Stimulated activated CD8-positive, alpha-beta memory T cell treated with anti-CD3 and anti-CD28 coated beads, Interleukin-15, amount 100 ng/mL, for 48 hours (primary cell): ENCODE data around the gene WWOX.

Experiments
- DNase-seq, 2 donors: peaks; one replicate each; pipeline ENCODE4 v3.0.0-alpha.2; 2020; ENCODE audit warnings: low read depth in 2 of 2

WWOX gene

GRCh38 chr16:78851266-78851665 is 751.8 kb downstream of the WWOX start:
- DNase-seq, result no peak

DNA sequence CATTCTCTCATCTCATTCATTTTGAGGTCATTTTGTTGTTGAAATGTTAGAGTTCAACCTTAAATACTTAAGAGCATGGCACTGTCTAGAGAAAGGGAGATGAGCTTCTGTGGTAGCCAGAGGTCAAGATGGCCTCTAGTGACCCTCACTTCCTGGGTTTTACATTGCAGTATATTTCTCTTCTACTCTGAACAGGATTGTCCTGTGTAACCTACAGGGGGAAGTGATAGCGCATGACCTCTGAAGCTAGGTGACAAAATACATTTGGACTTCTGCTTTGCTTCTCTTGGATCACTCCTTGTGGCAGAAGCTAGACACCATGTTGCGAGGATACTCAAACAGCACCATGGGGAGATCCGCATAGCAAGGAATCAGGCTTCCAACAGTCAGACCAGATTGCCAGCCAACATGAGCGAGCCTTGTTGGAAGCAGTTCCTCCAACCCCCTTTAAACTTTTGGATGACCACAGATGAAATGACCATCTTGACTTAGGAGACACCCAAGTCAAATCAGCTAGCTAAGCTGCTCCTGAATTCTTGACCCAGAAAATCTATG is 752.7 kb downstream of the WWOX start:
- DNase-seq, result no peak

DNA sequence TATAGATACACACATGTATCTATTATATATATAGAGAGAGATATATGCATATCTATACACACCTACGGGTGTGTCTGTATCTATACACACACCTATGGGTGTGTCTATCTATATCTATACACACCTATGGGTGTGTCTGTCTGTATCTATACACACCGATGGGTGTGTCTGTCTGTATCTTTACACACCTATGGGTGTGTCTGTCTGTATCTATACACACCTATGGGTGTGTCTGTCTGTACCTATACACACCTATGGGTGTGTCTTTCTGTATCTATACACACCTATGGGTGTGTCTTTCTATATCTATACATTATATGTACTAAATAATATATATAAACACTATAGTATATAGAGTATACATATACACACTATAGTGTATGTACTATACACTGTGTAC is 762.6 kb downstream of the WWOX start:
- no peak for DNase-seq

DNA sequence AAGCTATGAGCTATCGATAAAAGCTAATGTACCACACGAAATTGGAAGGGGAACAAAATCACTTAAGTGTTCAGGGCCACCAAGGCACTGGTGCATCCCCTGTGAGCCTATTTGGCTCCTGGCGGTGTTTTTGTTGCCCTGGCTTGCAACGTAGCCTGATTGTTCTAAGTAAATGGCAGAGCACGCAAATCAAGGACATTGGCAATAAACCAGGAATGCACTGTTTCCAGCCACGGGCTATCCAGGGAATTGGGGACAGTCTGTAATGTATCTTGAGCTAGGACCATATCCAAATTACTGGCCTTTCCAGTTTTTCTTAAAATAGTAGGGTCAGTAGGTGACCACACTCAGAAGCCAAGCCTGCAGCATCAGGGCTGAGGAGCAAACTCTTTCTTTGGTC is 767.1 kb downstream of the WWOX start:
- no peak for DNase-seq

DNA sequence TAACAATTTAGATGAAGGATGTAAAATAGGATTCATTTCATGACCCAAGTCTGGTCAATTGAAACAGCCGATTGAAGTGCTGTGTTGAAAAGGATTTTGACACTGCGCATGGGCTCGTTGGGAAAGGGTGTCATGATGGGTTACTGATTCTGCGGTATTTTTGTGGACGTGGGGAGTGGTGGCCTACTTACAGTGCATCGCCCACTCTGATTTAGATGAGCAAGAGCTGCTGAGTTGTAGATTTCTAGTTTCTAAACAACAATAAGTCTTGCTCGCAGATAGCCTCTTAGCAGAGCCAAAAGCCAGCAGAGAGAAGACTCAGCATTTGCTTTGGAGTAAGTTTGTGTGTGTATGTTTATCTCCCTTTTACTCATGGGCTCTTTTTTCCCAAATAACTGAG is 770.0 kb downstream of the WWOX start:
- no peak for DNase-seq

- no peak for DNase-seq
Observed at GRCh38 chr16:78871241-78871640, 771.8 kb downstream of the WWOX start.

- DNase-seq, result no peak
Observed at GRCh38 chr16:78876671-78877070, 777.2 kb downstream of the WWOX start.

DNA sequence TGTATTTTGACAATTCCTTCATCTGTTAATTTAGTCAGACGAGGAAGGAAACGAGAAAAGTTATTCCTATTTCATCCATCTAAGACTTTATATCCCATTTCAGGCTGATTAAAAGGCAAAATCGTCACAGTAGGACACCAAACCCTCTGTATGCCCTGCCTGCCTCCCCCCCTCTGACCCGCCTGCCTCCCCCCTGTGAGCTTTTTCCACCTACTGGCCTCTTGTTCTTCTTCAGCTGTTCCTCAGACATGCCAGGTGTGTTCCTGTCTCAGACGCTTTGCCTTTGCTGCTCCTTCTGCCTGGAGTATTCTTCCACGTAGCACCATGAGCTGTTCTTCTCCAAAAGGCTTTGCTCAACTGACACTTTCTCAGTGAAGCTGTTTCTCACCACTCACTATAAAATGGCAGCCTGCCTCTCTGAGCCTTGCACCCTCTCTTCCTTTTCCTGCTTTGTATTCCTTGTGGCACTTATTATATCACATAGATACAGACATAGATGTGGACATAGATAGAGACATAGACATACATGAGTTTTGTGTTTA is 777.7 kb downstream of the WWOX start:
- DNase-seq, result no peak

- DNase-seq, result no peak
Observed at GRCh38 chr16:78878570-78878969, 779.1 kb downstream of the WWOX start.

DNA sequence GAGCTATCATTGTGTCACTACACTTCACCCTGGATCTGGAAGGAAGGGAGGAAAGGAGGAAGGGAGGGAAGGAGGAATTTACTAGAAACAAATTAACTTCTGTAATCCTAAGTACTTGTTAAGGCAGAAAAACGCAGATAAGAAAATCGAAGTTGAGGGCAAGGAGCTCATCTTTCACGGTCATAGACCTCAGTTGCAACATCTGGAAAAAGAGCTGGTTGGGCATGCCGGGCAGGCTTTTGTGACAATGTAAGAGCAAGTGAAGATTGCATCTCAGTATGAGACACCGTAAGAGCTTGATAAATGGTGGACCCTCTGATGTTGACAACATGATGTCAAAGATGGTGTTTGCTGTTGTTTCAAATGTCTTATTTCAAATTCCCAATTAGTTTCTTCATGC is 779.6 kb downstream of the WWOX start:
- DNase-seq, result no peak

- DNase-seq, result no peak
Observed at GRCh38 chr16:78882150-78882549, 782.7 kb downstream of the WWOX start.

- DNase-seq, result no peak
Observed at GRCh38 chr16:78882751-78883150, 783.3 kb downstream of the WWOX start.

GRCh38 chr16:78884204-78884603 is 784.8 kb downstream of the WWOX start:
- DNase-seq, result no peak

- no peak for DNase-seq
Observed at GRCh38 chr16:78889346-78889745, 789.9 kb downstream of the WWOX start.

DNA sequence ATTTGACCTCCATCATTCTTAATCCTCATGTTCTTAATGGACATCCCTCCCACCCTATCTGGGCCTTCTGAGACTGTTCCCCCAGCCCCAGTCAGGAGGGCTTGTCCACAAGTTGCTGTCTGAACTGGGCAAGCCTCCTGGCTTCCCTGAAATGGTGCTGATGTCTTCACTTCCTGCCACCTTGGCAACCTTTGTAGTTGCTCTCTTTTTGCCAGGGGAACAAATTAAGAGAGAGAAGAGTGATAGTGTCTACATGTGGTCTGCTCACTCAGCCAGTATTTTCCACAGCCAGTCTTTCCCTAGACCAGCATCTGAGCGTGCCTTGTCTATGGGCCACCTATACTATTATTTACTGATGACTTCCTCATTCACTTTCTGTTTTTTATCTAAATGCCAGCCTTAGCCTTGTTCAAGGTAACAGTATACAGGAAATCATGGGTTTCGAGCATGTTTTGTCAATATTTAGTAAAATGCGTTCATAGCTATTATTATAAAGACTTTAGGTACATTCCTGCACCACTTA is 791.0 kb downstream of the WWOX start:
- no peak for DNase-seq

GRCh38 chr16:78892951-78893733 is 793.7 kb downstream of the WWOX start:
- DNase-seq, result no peak

GRCh38 chr16:78894886-78895285 is 795.4 kb downstream of the WWOX start:
- no peak for DNase-seq

GRCh38 chr16:78895681-78896080 is 796.2 kb downstream of the WWOX start:
- DNase-seq, result no peak

GRCh38 chr16:78896280-78896679 is 796.8 kb downstream of the WWOX start:
- DNase-seq, result no peak

DNA sequence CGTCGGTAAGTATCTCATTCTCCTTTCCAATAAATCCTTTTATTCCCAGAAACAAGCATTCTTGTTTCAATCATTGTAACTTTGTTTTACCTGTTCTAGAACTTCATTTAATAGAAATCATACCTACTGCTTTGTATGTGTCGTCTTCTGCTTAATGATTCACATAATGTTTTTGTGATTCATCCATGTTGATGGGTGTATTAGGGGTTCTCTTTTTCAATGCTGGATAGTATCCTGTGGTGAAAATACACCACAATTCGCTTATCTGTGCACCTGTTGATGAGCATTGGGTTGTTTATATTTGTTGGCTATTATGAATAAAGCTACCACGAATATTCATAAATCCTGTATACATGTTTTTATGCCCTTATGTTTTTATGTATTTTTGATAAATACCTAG is 797.8 kb downstream of the WWOX start:
- DNase-seq, result no peak

DNA sequence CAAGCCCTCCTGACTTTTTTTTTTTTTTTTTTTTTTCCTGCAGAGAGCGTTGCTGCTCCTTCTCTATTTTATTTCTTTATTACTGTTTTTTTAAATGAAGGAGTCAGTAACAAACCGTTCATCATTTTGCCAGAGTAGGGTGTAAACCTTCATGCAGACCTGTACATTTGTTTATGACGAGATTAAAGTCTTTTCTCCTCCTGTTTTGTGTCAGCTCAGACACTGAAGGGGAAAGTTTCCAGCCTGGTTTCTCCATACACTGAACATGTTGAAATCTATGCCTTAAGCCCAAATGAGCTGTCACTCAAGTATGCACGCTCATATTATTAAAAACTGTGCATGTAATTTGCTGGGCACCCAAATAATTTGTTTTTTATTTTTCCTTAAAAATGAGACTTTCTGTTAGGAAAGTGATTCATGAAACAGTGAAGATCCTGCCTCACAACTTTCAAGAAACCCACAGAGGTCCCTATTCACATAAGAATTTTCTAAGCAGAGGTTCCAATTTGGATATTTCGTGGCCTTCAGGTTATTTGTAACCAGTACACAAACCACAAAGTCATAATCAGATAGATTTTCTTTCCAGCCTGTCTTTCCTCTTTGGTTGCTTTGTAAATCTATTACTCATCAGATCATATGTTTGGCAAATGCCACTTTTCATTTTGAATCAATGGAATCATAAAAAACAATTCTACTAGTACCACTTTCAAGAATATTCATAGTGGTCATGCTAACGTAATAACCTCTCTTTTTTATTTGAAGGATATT is 800.8 kb downstream of the WWOX start:
- no peak for DNase-seq

DNA sequence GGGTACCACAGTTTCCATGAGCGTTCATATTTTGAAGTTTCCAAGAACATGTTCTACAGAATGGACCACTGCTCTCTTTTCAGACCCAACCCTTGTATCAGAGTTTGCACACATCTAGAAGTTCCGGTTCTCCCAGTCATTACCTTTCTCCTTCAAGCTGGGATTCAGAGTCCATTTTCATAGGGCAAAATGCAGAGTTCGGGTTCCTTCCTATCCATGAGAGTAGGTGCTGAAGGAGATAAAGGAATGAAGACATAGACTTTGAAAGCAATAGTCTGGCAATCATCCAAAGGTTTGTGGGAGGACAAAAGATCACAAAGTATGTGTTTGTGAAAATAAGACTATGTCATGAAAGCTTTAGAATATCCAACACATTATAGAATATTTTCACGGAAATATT is 801.5 kb downstream of the WWOX start:
- DNase-seq, result no peak

DNA sequence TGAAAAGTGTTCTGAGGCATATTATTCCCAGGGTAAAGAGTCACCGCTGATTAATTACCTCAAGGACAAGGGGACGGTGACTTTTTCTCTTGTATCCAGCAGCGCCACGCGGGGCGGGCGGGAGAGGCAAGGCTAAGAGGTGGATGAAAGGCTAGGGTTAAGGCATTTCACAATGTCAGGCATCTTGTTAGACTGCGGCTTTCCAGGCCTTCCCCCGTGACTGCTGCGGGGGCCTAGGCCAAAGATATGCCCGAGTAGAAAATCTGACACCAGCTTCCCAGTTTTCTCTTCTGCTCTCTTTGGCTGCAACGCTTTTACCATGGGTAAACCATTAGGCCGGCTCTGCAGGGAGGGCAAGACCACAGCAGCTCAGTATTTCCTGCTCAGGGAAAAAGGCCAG is 802.9 kb downstream of the WWOX start:
- no peak for DNase-seq
